Measurements from ENCODE around the gene ETFB. TPM values are rescaled to one million over a fixed set of nuclear protein-coding genes. Genes with fewer than 3 reads are reported as not detected.

Gene ETFB
- total and polyA plus RNA-seq, 9 of the 15 experiments (the other 6 are each of a cell fraction or from before 2014, with no cell fraction given) = 18.1 to 143 (median 96.1) TPM

- TF ChIP-seq THAP7 (CRISPR knock-in tag; IDR thresholded peaks at IDR 0.05) (0 out of 2 replicates have a peak, but pooled peaks have one; percentile 66), GATAD2A (IDR thresholded peaks at IDR 0.05) (peak; percentile 97), CUX1 (CRISPR knock-in tag; IDR thresholded peaks at IDR 0.05) (no peak), MAFK (IDR thresholded peaks at IDR 0.05; ENCODE audit: low read length) (peak; percentile 1; the same call in 1 of the 2 replicates), ZKSCAN1 (IDR thresholded peaks at IDR 0.05; ENCODE audit: low read depth, low read length) (peak; percentile 50; the same call in 1 of the 2 replicates), MNT (conservative IDR thresholded peaks at IDR 0.05) (peak; percentile 78 to 89; a peak in 3 of 4 replicates), ZBTB2 (IDR thresholded peaks at IDR 0.05) (peak; percentile 33; the same call in 1 of the 2 replicates), ARID1B (IDR thresholded peaks at IDR 0.05) (peak; percentile 56), BRD9 (IDR thresholded peaks at IDR 0.05; ENCODE audit: low read depth, partially characterized antibody) (no peak), BCL6 (CRISPR knock-in tag; IDR thresholded peaks at IDR 0.05) (no peak), ZFP36 (IDR thresholded peaks at IDR 0.05; ENCODE audit: low read depth, low read length, partially characterized antibody) (no peak), NRF1 (conservative IDR thresholded peaks at IDR 0.05 in 1 of 2, IDR thresholded peaks at IDR 0.05 in 1 of 2) (peak; percentile 81 to 84), HLTF (IDR thresholded peaks at IDR 0.05) (no peak), MEF2A (IDR thresholded peaks at IDR 0.05; ENCODE audit: control insufficient read depth, low read depth, low read length) (no peak), ILK (tag; IDR thresholded peaks at IDR 0.05; ENCODE audit: borderline replicate concordance, low read depth) (no peak), RBFOX2 (IDR thresholded peaks at IDR 0.05; ENCODE audit: low read depth, low read length) (peak; percentile 89), NONO (IDR thresholded peaks at IDR 0.05; ENCODE audit: low read depth in 2 of 2, low read length in 1 of 2) (peak in 1 of 2 experiments; percentile 37; a peak in 1 of 4 replicates), ZNF143 (CRISPR knock-in tag; IDR thresholded peaks at IDR 0.05) (no peak), NR2F6 (CRISPR knock-in tag; IDR thresholded peaks at IDR 0.05) (no peak)
Observed at GRCh38 chr19:51367565-51368365, 1.6 kb upstream of the ETFB start (continued).

Measured in K562 (cell line).